Transverse colon (tissue), 4 donors: ENCODE measurements around the gene DLG5.

Experiments used
- CTCF ChIP-seq, 5 experiments: fragments of 200-600 bp in 3 of 5; fragments of 450-650 bp in 2 of 5; sonication (generic) in 3 of 5; IDR thresholded peaks; 1 replicate in 2 of 5; 2 replicates in 3 of 5; pipeline ENCODE4 v1.5.1; 2016 to 2017; ENCODE audit warnings: antibody characterized with exemption in 5 of 5, inconsistent platforms in 3 of 5, mild to moderate bottlenecking in 2 of 5, moderate library complexity in 1 of 5
- POLR2A ChIP-seq: fragments of 450-650 bp; IDR thresholded peaks from one replicate; pipeline ENCODE4 v1.6.1; 2016; ENCODE audit warnings: antibody characterized with exemption, mild to moderate bottlenecking, moderate library complexity
- POLR2AphosphoS5 ChIP-seq, 3 donors: sonication (generic); formaldehyde crosslinking; IDR thresholded peaks; one replicate each; pipeline ENCODE4 v1.6.1; 2016; ENCODE audit warnings: antibody characterized with exemption in 3 of 3

DNA sequence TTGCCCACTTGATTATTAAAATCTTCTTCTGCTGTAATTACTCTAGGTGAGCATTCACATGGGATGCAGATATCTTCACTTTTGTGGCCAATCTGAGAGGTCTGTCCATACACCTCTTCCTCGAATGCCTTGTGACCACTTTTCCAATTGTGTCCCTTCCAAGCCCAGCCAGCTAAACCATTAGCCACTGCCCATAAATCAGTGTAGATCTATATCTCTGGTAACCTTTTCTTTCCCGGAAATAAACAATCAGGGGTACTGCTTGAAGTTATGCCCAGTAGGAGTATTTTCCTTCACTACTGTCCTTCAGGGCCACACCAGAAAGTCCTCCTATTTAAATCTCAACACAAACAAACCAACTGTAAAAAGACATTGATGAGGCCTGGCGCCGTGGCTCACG lies 184.4 kb downstream of the DLG5 start:
- no peak for TF ChIP-seq CTCF (IDR thresholded peaks at IDR 0.05)
- TF ChIP-seq POLR2A = no peak
- TF ChIP-seq POLR2AphosphoS5 (IDR thresholded peaks at IDR 0.05) = no peak
